CMK (cell line): ENCODE measurements around the gene NUP210.

Experiments
- DNase-seq: peaks from one replicate; pipeline ENCODE4 v3.0.0-alpha.2; 2010; ENCODE audit warnings: low read depth

Gene NUP210

GRCh38 chr3:13274551-13275332 lies 145.4 kb downstream of the NUP210 start:
- no peak for DNase-seq

GRCh38 chr3:13274125-13274524 lies 146.0 kb downstream of the NUP210 start:
- no peak for DNase-seq

GRCh38 chr3:13273604-13274105 lies 146.5 kb downstream of the NUP210 start:
- no peak for DNase-seq

GRCh38 chr3:13272831-13273603 lies 147.1 kb downstream of the NUP210 start:
- no peak for DNase-seq

- DNase-seq = no peak
Measured at GRCh38 chr3:13269711-13270378, 150.3 kb downstream of the NUP210 start.

GRCh38 chr3:13268961-13269441 lies 151.1 kb downstream of the NUP210 start:
- DNase-seq = no peak

GRCh38 chr3:13268120-13268519 lies 152.0 kb downstream of the NUP210 start:
- no peak for DNase-seq

GRCh38 chr3:13266651-13267362 lies 153.3 kb downstream of the NUP210 start:
- DNase-seq = no peak
